ENCODE results near the gene GNAS-AS1. TPM values are rescaled to one million over a fixed set of nuclear protein-coding genes. Genes with fewer than 3 reads are reported as not detected.

Gene GNAS-AS1
- total and polyA plus RNA-seq, 2 donors (not counting 1 experiment from before 2014, with no cell fraction given) = 1.5 TPM; not detected in 1

- Histone ChIP-seq H2AFZ (ENCODE audit: insufficient read depth, low read depth, low read length, poor library complexity, severe bottlenecking) (no peak overlapping the region), H3K36me3 (replicated peaks in 1 of 2; ENCODE audit: control extremely low read depth in 1 of 2, control insufficient read depth in 1 of 2, extremely low read depth in 1 of 2, insufficient read depth in 2 of 2, low read length in 1 of 2) (no peaks in the 10 kb centered on the region), H3K9me3 (ENCODE audit: control extremely low read depth in 1 of 3, control insufficient read depth in 2 of 3, insufficient read depth in 1 of 3, low read length in 2 of 3) (no peaks in the 10 kb centered on the region), H3K79me2 (ENCODE audit: control insufficient read depth, insufficient read depth, low read length) (no peaks in the 10 kb centered on the region), H3K27ac (ENCODE audit: low read length in 2 of 2) (no peak overlapping the region), H4K20me1 (ENCODE audit: control insufficient read depth, insufficient read depth, low read length, poor library complexity, severe bottlenecking) (no peaks in the 10 kb centered on the region), H3K27me3 (replicated peaks in 1 of 4; ENCODE audit: control extremely low read depth in 1 of 4, control insufficient read depth in 3 of 4, insufficient read depth in 4 of 4, low read length in 3 of 4) (no peaks in the 10 kb centered on the region), H3K4me2 (replicated peaks; ENCODE audit: low read depth, low read length, poor library complexity, severe bottlenecking) (no peak overlapping the region), H3K9ac (ENCODE audit: low read length) (no peak overlapping the region), H3K4me3 (ENCODE audit: control extremely low read depth in 1 of 5, extremely low read depth in 1 of 5, insufficient read depth in 1 of 5, low read depth in 2 of 5, low read length in 4 of 5) (no peak overlapping the region), H3K4me1 (ENCODE audit: control insufficient read depth in 2 of 2, insufficient read depth in 2 of 2, low read length in 2 of 2) (no peaks in the 10 kb centered on the region)
- no peak for TF ChIP-seq EZH2 (IDR thresholded peaks at IDR 0.05; ENCODE audit: borderline replicate concordance, insufficient read depth, low read depth, low read length, poor library complexity, severe bottlenecking)
- TF ChIP-seq, protein P1, sequence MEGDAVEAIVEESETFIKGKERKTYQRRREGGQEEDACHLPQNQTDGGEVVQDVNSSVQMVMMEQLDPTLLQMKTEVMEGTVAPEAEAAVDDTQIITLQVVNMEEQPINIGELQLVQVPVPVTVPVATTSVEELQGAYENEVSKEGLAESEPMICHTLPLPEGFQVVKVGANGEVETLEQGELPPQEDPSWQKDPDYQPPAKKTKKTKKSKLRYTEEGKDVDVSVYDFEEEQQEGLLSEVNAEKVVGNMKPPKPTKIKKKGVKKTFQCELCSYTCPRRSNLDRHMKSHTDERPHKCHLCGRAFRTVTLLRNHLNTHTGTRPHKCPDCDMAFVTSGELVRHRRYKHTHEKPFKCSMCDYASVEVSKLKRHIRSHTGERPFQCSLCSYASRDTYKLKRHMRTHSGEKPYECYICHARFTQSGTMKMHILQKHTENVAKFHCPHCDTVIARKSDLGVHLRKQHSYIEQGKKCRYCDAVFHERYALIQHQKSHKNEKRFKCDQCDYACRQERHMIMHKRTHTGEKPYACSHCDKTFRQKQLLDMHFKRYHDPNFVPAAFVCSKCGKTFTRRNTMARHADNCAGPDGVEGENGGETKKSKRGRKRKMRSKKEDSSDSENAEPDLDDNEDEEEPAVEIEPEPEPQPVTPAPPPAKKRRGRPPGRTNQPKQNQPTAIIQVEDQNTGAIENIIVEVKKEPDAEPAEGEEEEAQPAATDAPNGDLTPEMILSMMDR (IDR thresholded peaks at IDR 0.05) = no peak
- ATAC-seq (ENCODE audit: low read depth) = no peak
- ChIA-PET CTCF (no interaction called here), POLR2A (no interaction called here)
- H3K27me3 Mint-ChIP-seq = peaks cover 26% of the 10 kb centered on the region
- intact Hi-C loops (cut with micrococcal nuclease) = no loop called here
- H3K4me3 Mint-ChIP-seq = no peak overlapping the region
- WGBS (ENCODE audit: insufficient coverage) = 78% methylated on average over 17 of the region's 17 CpGs
- no peak overlapping the region for H3K27ac Mint-ChIP-seq
- no peak for DNase-seq
- H3K9me3 Mint-ChIP-seq (ENCODE audit: insufficient read depth) = no peaks in the 10 kb centered on the region
- H3K4me1 Mint-ChIP-seq = no peaks in the 10 kb centered on the region
Measured at GRCh38 chr20:58808271-58809046, 42.2 kb downstream of the GNAS-AS1 start.

DNA sequence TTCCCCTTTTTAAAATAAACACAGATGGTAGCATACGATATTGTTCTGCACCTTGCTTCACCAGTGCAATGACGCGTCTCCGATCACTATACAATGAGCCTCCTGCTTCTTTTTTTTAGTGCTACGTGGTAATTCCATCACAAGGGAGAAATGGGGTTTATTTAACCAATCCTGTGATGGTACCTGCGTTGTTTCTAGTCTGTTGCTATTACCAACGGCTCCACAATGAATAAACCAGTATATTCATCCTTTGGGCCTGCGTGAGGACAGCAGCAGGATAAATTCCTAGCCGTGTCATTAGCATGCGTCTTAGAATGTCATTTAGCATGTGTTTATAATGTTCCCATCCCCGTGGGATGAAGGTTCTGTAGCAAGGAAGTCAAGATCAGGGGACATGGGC lies 42.9 kb downstream of the GNAS-AS1 start:
- no peaks in the 10 kb centered on the region for H3K9me3 Mint-ChIP-seq (ENCODE audit: insufficient read depth)
- H2AFZ ChIP-seq (ENCODE audit: insufficient read depth, low read depth, low read length, poor library complexity, severe bottlenecking) = no peak overlapping the region
- H3K27me3 ChIP-seq (replicated peaks in 1 of 4; ENCODE audit: control extremely low read depth in 1 of 4, control insufficient read depth in 3 of 4, insufficient read depth in 4 of 4, low read length in 3 of 4) = no peaks in the 10 kb centered on the region
- no peak for TF ChIP-seq EZH2 (IDR thresholded peaks at IDR 0.05; ENCODE audit: borderline replicate concordance, insufficient read depth, low read depth, low read length, poor library complexity, severe bottlenecking)
- TF ChIP-seq, protein P1 (IDR thresholded peaks at IDR 0.05) = no peak
- H3K4me2 ChIP-seq (replicated peaks; ENCODE audit: low read depth, low read length, poor library complexity, severe bottlenecking) = no peak overlapping the region
- 93% methylated on average over 6 of the region's 11 CpGs for WGBS (ENCODE audit: insufficient coverage)
- H3K4me3 ChIP-seq (ENCODE audit: control extremely low read depth in 1 of 5, extremely low read depth in 1 of 5, insufficient read depth in 1 of 5, low read depth in 2 of 5, low read length in 4 of 5) = no peak overlapping the region
- no peak overlapping the region for H3K4me3 Mint-ChIP-seq
- no peak for DNase-seq
- ChIA-PET POLR2A (no interaction called here), CTCF (no interaction called here)
- intact Hi-C loops (cut with micrococcal nuclease) = no loop called here
- no peak overlapping the region for H3K9ac ChIP-seq (ENCODE audit: low read length)
- no peak for ATAC-seq (ENCODE audit: low read depth)
- H3K36me3 ChIP-seq (replicated peaks in 1 of 2; ENCODE audit: control extremely low read depth in 1 of 2, control insufficient read depth in 1 of 2, extremely low read depth in 1 of 2, insufficient read depth in 2 of 2, low read length in 1 of 2) = no peaks in the 10 kb centered on the region
- no peaks in the 10 kb centered on the region for H3K4me1 ChIP-seq (ENCODE audit: control insufficient read depth in 2 of 2, insufficient read depth in 2 of 2, low read length in 2 of 2)
- no peak overlapping the region for H3K27ac Mint-ChIP-seq
- no peaks in the 10 kb centered on the region for H4K20me1 ChIP-seq (ENCODE audit: control insufficient read depth, insufficient read depth, low read length, poor library complexity, severe bottlenecking)
- peaks cover 25% of the 10 kb centered on the region for H3K27me3 Mint-ChIP-seq
- no peak overlapping the region for H3K27ac ChIP-seq (ENCODE audit: low read length in 2 of 2)
- no peaks in the 10 kb centered on the region for H3K4me1 Mint-ChIP-seq
- H3K9me3 ChIP-seq (ENCODE audit: control extremely low read depth in 1 of 3, control insufficient read depth in 2 of 3, insufficient read depth in 1 of 3, low read length in 2 of 3) = no peaks in the 10 kb centered on the region
- no peaks in the 10 kb centered on the region for H3K79me2 ChIP-seq (ENCODE audit: control insufficient read depth, insufficient read depth, low read length)

Measured in B cell (primary cell).